Non-pigmented ciliary epithelial cell (primary cell): ENCODE measurements around the gene COX7A2.

Source experiments
- DNase-seq: peaks from one replicate; pipeline ENCODE4 v3.0.0-alpha.2; 2010; ENCODE audit warnings: low read depth

The COX7A2 gene

GRCh38 chr6:75199889-75200288 lies 43.7 kb downstream of the COX7A2 start:
- no peak for DNase-seq

- no peak for DNase-seq
Observed at GRCh38 chr6:75196081-75196687, 47.4 kb downstream of the COX7A2 start.

GRCh38 chr6:75188221-75188925 lies 55.2 kb downstream of the COX7A2 start:
- no peak for DNase-seq
